ENCODE results near the gene BBS1. TPM values are rescaled to one million over a fixed set of nuclear protein-coding genes. Genes with fewer than 3 reads are reported as not detected.

The BBS1 gene
- total RNA-seq, 2 experiments from 2014 or later = 11.1 to 13.2 TPM

GRCh38 chr11:66559866-66560676, 49.6 kb downstream of the BBS1 start:
- no peak overlapping the region for H3K27ac Mint-ChIP-seq
- H3K36me3 Mint-ChIP-seq = no peaks in the 10 kb centered on the region
- POLR2A ChIA-PET = no interaction called here
- no peak for DNase-seq
- no peak overlapping the region for H3K4me3 Mint-ChIP-seq
- intact Hi-C loops (cut with micrococcal nuclease) = no loop called here
- CTCF ChIA-PET = interaction anchor here (0.6 to 1.4 kb wide), 2 partner anchors 118 to 839 kb away, joined by 3 read pairs; partner anchors contain the start of genes RBM4B and RNASEH2C
- peaks cover 8% of the 10 kb centered on the region for H3K27me3 Mint-ChIP-seq
- H3K9me3 Mint-ChIP-seq = no peaks in the 10 kb centered on the region
- H3K4me1 Mint-ChIP-seq (ENCODE audit: low read depth) = no peaks in the 10 kb centered on the region

- Mint-ChIP-seq H3K4me1 (ENCODE audit: low read depth) (no peaks in the 10 kb centered on the region), H3K4me3 (no peak overlapping the region), H3K27ac (no peak overlapping the region), H3K9me3 (no peaks in the 10 kb centered on the region), H3K27me3 (peaks cover 6% of the 10 kb centered on the region), H3K36me3 (no peaks in the 10 kb centered on the region)
- POLR2A ChIA-PET = no interaction called here
- intact Hi-C loops (cut with micrococcal nuclease) = no loop called here
- CTCF ChIA-PET = interaction anchor here (1.0 to 1.2 kb wide), 2 partner anchors 19 to 273 kb away, joined by 3 to 4 read pairs; no protein-coding TSS in a partner anchor
- no peak for DNase-seq
Observed at GRCh38 chr11:66561178-66561974, 50.9 kb downstream of the BBS1 start.

DNA sequence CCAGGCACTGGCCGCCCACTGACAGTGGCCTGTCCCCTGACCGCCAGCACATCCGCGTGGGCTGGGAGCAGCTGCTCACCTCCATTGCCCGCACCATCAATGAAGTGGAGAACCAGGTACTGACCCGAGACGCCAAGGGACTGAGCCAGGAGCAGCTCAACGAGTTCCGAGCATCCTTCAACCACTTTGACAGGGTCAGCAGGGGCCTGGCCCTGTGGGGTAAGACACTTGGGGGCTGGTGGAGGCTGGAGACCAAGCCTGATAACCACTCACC, 51.5 kb downstream of the BBS1 start:
- no peaks in the 10 kb centered on the region for H3K9me3 Mint-ChIP-seq
- POLR2A ChIA-PET = no interaction called here
- H3K4me1 Mint-ChIP-seq (ENCODE audit: low read depth) = peaks cover 2% of the 10 kb centered on the region
- intact Hi-C loops (cut with micrococcal nuclease) = no loop called here
- no peak overlapping the region for H3K4me3 Mint-ChIP-seq
- no peaks in the 10 kb centered on the region for H3K36me3 Mint-ChIP-seq
- DNase-seq = no peak
- H3K27ac Mint-ChIP-seq = no peak overlapping the region
- CTCF ChIA-PET = interaction anchor here (1.0 to 1.2 kb wide), 2 partner anchors 19 to 272 kb away, joined by 3 to 4 read pairs; no protein-coding TSS in a partner anchor
- peaks cover 6% of the 10 kb centered on the region for H3K27me3 Mint-ChIP-seq

GRCh38 chr11:66562275-66562674, 51.8 kb downstream of the BBS1 start:
- Mint-ChIP-seq H3K27ac (no peak overlapping the region), H3K9me3 (no peaks in the 10 kb centered on the region), H3K36me3 (no peaks in the 10 kb centered on the region), H3K4me1 (ENCODE audit: low read depth) (peaks cover 2% of the 10 kb centered on the region), H3K4me3 (no peak overlapping the region), H3K27me3 (peaks cover 6% of the 10 kb centered on the region)
- ChIA-PET POLR2A (no interaction called here), CTCF (interaction anchor here (0.6 to 1.0 kb wide), 2 partner anchors 272 to 520 kb away, joined by 3 to 4 read pairs; no protein-coding TSS in a partner anchor)
- DNase-seq = no peak
- intact Hi-C loops (cut with micrococcal nuclease) = no loop called here

DNA sequence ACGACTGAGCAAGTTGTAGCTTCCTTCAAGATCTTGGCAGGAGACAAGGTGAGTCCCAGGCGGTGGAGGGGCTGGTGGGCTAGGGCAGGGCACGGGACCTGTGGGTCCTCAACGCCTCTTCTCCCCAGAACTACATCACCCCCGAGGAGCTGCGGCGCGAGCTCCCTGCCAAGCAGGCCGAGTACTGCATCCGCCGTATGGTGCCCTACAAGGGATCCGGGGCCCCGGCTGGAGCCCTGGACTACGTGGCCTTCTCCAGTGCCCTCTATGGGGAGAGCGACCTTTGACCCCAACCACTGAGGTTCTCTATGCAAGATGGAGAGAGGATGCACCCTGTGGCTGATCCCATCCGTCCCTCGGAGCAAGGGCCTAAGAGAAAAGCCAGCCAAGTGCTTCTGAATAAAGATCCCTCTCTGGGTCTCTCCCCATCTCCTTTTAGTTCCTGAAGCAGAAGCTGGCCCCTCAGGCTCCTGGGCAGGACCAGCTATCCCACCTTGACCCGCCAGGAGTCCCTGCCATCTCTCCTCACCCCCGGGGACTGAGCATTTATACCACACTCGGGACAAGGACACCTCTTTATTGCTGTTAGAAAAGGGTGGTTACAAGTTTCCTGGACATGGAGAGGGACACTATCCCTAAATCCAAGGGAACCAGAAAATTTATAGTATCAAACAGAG, 52.6 kb downstream of the BBS1 start:
- ChIA-PET POLR2A (no interaction called here), CTCF (interaction anchor here (0.6 kb wide), 1 partner anchor 519 kb away, joined by 4 read pairs; no protein-coding TSS in a partner anchor)
- H3K4me3 Mint-ChIP-seq = no peak overlapping the region
- peaks cover 2% of the 10 kb centered on the region for H3K4me1 Mint-ChIP-seq (ENCODE audit: low read depth)
- DNase-seq = no peak
- intact Hi-C loops (cut with micrococcal nuclease) = no loop called here
- peaks cover 6% of the 10 kb centered on the region for H3K27me3 Mint-ChIP-seq
- H3K9me3 Mint-ChIP-seq = no peaks in the 10 kb centered on the region
- H3K27ac Mint-ChIP-seq = no peak overlapping the region
- H3K36me3 Mint-ChIP-seq = no peaks in the 10 kb centered on the region

GRCh38 chr11:66563832-66564231, 53.4 kb downstream of the BBS1 start:
- Mint-ChIP-seq H3K27me3 (peaks cover 3% of the 10 kb centered on the region), H3K9me3 (no peaks in the 10 kb centered on the region), H3K4me3 (no peak overlapping the region), H3K27ac (no peak overlapping the region), H3K36me3 (no peaks in the 10 kb centered on the region), H3K4me1 (ENCODE audit: low read depth) (peaks cover 6% of the 10 kb centered on the region)
- intact Hi-C loops (cut with micrococcal nuclease) = no loop called here
- ChIA-PET CTCF (no interaction called here), POLR2A (no interaction called here)
- DNase-seq = no peak

DNA sequence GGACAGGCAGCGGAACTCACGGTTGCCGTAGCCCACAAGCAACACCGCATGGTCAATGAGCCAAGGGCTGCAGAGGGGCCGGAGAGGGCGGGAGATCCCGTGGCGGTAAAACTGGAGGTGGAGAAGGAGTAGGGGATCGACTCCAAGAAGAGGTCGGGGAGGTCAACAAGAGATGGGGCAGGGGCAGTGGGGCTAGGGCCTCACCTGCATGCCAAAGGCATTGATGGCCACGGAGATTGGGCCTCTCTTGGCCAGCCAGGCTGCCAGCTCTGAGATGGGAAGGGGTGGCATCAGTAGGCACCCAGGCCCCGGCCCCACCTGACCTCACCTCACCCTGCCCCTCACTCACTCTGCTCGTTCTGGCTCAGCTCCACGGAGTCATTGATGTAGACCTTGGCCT, 54.1 kb downstream of the BBS1 start:
- Mint-ChIP-seq H3K4me3 (no peak overlapping the region), H3K27me3 (no peaks in the 10 kb centered on the region), H3K9me3 (no peaks in the 10 kb centered on the region), H3K36me3 (no peaks in the 10 kb centered on the region), H3K27ac (no peak overlapping the region), H3K4me1 (ENCODE audit: low read depth) (peaks cover 6% of the 10 kb centered on the region)
- intact Hi-C loops (cut with micrococcal nuclease) = no loop called here
- DNase-seq = no peak
- ChIA-PET CTCF (interaction anchor here (0.9 kb wide), 1 partner anchor 114 kb away, joined by 4 read pairs; no protein-coding TSS in a partner anchor), POLR2A (no interaction called here)

GRCh38 chr11:66564984-66565383, 54.5 kb downstream of the BBS1 start:
- CTCF ChIA-PET = interaction anchor here (0.9 kb wide), 1 partner anchor 114 kb away, joined by 4 read pairs; no protein-coding TSS in a partner anchor
- H3K4me1 Mint-ChIP-seq (ENCODE audit: low read depth) = peaks cover 6% of the 10 kb centered on the region

GRCh38 chr11:66566221-66566620, 55.8 kb downstream of the BBS1 start:
- Mint-ChIP-seq H3K4me3 (no peak overlapping the region), H3K9me3 (no peaks in the 10 kb centered on the region), H3K4me1 (ENCODE audit: low read depth) (peaks cover 6% of the 10 kb centered on the region), H3K27ac (no peak overlapping the region), H3K27me3 (no peaks in the 10 kb centered on the region), H3K36me3 (no peaks in the 10 kb centered on the region)
- no peak for DNase-seq
- intact Hi-C loops (cut with micrococcal nuclease) = no loop called here
- CTCF ChIA-PET = no interaction called here
- POLR2A ChIA-PET = no interaction called here

More at GRCh38 chr11:66564984-66565383, 54.5 kb downstream of the BBS1 start:
- Mint-ChIP-seq H3K27ac (no peak overlapping the region), H3K4me3 (no peak overlapping the region), H3K27me3 (no peaks in the 10 kb centered on the region), H3K36me3 (no peaks in the 10 kb centered on the region), H3K9me3 (no peaks in the 10 kb centered on the region)
- intact Hi-C loops (cut with micrococcal nuclease) = no loop called here
- no peak for DNase-seq
- POLR2A ChIA-PET = no interaction called here

DNA sequence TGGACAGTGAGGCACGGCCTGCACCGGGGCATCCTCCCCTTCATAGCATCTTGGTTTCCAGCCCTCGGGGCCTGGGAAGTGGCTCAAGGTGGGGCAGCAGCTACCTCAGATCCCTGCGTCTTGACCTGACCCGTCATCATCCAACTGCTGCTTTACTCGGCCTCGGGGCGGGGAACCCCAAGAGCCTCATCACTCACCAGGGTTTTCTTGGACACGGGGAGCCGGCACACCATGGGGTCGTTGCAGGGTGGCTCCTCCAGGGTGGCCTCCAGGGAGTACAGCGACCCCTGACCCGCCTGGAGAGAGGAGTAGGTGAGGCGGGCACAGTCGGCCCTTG, 57.3 kb downstream of the BBS1 start:
- intact Hi-C loops (cut with micrococcal nuclease) = no loop called here
- H3K27ac Mint-ChIP-seq = no peak overlapping the region
- no peaks in the 10 kb centered on the region for H3K9me3 Mint-ChIP-seq
- DNase-seq = no peak
- POLR2A ChIA-PET = interaction anchor here (1.3 to 1.5 kb wide), 2 partner anchors 71 to 88 kb away, joined by 4 to 5 read pairs; partner anchors contain the start of genes DPP3 and RBM4
- H3K4me3 Mint-ChIP-seq = peak overlapping the region; percentile 55
- no peaks in the 10 kb centered on the region for H3K27me3 Mint-ChIP-seq
- CTCF ChIA-PET = interaction anchor here (2.0 to 2.1 kb wide), 2 partner anchors 25 to 111 kb away, joined by 8 to 13 read pairs; partner anchors contain the start of genes CCDC87, CCS and RBM4B
- no peaks in the 10 kb centered on the region for H3K36me3 Mint-ChIP-seq
- H3K4me1 Mint-ChIP-seq (ENCODE audit: low read depth) = peaks cover 6% of the 10 kb centered on the region

DNA sequence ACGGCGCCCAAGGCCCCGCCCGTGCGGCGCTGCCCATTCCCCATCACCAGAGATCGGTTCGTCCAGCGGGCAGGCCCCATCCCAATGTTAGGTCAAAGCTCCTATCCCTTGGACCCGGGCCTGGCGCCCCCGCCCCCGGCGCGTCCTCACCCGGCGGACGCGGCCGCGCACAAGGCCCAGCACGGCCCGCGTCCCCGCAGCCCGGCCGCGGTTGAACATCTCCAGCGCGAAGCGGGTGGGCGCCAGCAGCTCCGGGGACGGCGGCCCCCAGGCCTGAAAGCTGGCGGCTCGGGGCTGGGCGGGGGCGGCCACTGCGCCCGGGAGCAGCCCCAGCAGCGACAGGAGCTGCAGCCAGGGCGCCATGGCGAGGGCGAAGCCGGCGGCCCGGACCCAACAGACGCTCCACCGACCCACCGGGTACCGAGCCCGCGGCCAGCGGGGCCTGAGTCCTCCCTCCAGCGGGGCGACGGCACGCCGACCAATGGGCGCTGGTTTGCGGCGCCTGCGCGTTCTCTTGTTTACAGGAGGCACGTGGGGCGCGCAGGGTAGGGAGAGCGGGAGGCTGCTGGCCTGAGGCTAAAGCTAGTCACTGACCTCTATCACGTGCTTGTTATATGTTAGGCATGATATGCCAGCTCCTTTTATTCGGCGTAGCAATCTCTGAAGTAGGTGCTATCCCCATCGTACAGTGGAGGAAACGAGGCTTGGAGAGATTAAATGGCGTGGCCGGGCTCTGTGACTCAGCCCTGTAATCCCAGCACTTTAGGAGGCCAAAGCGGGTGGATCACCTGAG, 57.9 kb downstream of the BBS1 start, which contains the start of gene CTSF:
TSS of gene CTSF (minus strand) at position 483 of the 793 bp plus-strand sequence. CDS start at position 363, 120 bp downstream.
- ChIA-PET CTCF (interaction anchor here (1.4 to 2.1 kb wide), 4 partner anchors 11 to 110 kb away, joined by 3 to 13 read pairs (median 8); partner anchors contain the start of genes CCDC87, CCS and RBM4B), POLR2A (interaction anchor here (1.0 to 1.5 kb wide), 3 partner anchors 48 to 88 kb away, joined by 4 to 5 read pairs (median 5); partner anchors contain the start of genes DPP3, RBM14 and RBM4)
- no peaks in the 10 kb centered on the region for H3K27me3 Mint-ChIP-seq
- peaks cover 6% of the 10 kb centered on the region for H3K4me1 Mint-ChIP-seq (ENCODE audit: low read depth)
- H3K9me3 Mint-ChIP-seq = no peaks in the 10 kb centered on the region
- DNase-seq = peak; percentile 75
- intact Hi-C loops (cut with micrococcal nuclease) = no loop called here
- H3K27ac Mint-ChIP-seq = no peak within 1 kb of the TSS
- H3K4me3 Mint-ChIP-seq = peak within 1 kb of the TSS; percentile 64
- H3K36me3 Mint-ChIP-seq = no peaks in the 10 kb centered on the region

Measured in activated CD4-positive, alpha-beta memory T cell treated with anti-CD3 and anti-CD28 coated beads for 36 hours (primary cell).